GM23338 (cell line): ENCODE data around the gene TSPAN4. TPM values are rescaled to one million over a fixed set of nuclear protein-coding genes. Genes with fewer than 3 reads are reported as not detected.

Experiments used
- ATAC-seq: fragments of 200-7000 bp; cut with Tn5 transposase; 3 replicates; pipeline ENCODE4 v1.9.1; 2020
- DNase-seq: peaks from one replicate; pipeline ENCODE4 v3.0.0-alpha.2; 2015; ENCODE audit warnings: low spot score
- H2AFZ ChIP-seq: fragments of 200-600 bp; sonication (generic); 2 replicates; pipeline ENCODE4 v1.8.0; 2016; ENCODE audit warnings: antibody characterized with exemption, mild to moderate bottlenecking, moderate library complexity
- H3F3A ChIP-seq: fragments of 200-600 bp; sonication (generic); replicated peaks from 2 replicates; pipeline ENCODE4 v1.8.0; 2017; ENCODE audit warnings: antibody characterized with exemption, mixed run types, low read depth
- H3K27ac ChIP-seq: fragments of 200-600 bp; sonication (generic); 2 replicates; pipeline ENCODE4 v1.6.1; 2016; ENCODE audit warnings: low read depth
- H3K27me3 ChIP-seq: fragments of 200-600 bp; sonication (generic); 2 replicates; pipeline ENCODE4 v1.8.0; 2016; ENCODE audit warnings: mild to moderate bottlenecking, mixed run types, moderate library complexity; ENCODE audit not compliant: insufficient read depth
- H3K36me3 ChIP-seq: fragments of 200-600 bp; sonication (generic); 2 replicates; pipeline ENCODE4 v1.8.0; 2016; ENCODE audit warnings: mild to moderate bottlenecking; ENCODE audit not compliant: insufficient read depth
- H3K4me1 ChIP-seq: fragments of 200-600 bp; sonication (generic); 2 replicates; pipeline ENCODE4 v1.8.0; 2016; ENCODE audit warnings: mild to moderate bottlenecking, moderate library complexity; ENCODE audit not compliant: insufficient read depth
- H3K4me2 ChIP-seq: fragments of 200-600 bp; sonication (generic); 2 replicates; pipeline ENCODE4 v1.7.1; 2017; ENCODE audit warnings: mixed run types
- H3K4me3 ChIP-seq: fragments of 200-600 bp; sonication (generic); 2 replicates; pipeline ENCODE4 v1.6.1; 2016; ENCODE audit warnings: mixed run types
- H3K79me2 ChIP-seq: fragments of 200-600 bp; sonication (generic); replicated peaks from 2 replicates; pipeline ENCODE4 v1.8.0; 2017; ENCODE audit warnings: mild to moderate bottlenecking; ENCODE audit not compliant: insufficient read depth
- H3K9me2 ChIP-seq: fragments of 200-600 bp; sonication (generic); 2 replicates; pipeline ENCODE4 v1.8.0; 2017; ENCODE audit not compliant: insufficient read depth
- H4K20me1 ChIP-seq: fragments of 200-600 bp; sonication (generic); replicated peaks from 2 replicates; pipeline ENCODE4 v1.8.0; 2017; ENCODE audit warnings: mild to moderate bottlenecking; ENCODE audit not compliant: insufficient read depth
- H3K27ac Mint-ChIP-seq: 2 replicates; pipeline ENCODE4 v1.8.0; 2020; ENCODE audit warnings: inconsistent platforms, mild to moderate bottlenecking, moderate library complexity, mixed read lengths
- H3K27me3 Mint-ChIP-seq: 3 replicates; pipeline ENCODE4 v1.8.0; 2022; ENCODE audit warnings: low read depth, mild to moderate bottlenecking, moderate library complexity, mixed read lengths, inconsistent platforms; ENCODE audit not compliant: insufficient read depth, poor library complexity
- H3K36me3 Mint-ChIP-seq: 3 replicates; pipeline ENCODE4 v1.8.0; 2021; ENCODE audit warnings: low read depth, mild to moderate bottlenecking, inconsistent platforms, moderate library complexity, mixed read lengths
- H3K4me1 Mint-ChIP-seq: 3 replicates; pipeline ENCODE4 v1.8.0; 2020; ENCODE audit warnings: mild to moderate bottlenecking, inconsistent platforms, mixed read lengths
- H3K4me3 Mint-ChIP-seq: 3 replicates; pipeline ENCODE4 v1.8.0; 2021; ENCODE audit warnings: moderate library complexity, mild to moderate bottlenecking, inconsistent platforms, mixed read lengths
- H3K9me3 Mint-ChIP-seq: 3 replicates; pipeline ENCODE4 v1.8.0; 2020; ENCODE audit warnings: moderate library complexity, mild to moderate bottlenecking, inconsistent platforms, mixed read lengths
- CREB1 ChIP-seq: fragments of 250-450 bp; sonication (Bioruptor Pico); IDR thresholded peaks from 2 replicates; pipeline ENCODE4 v1.5.0; 2020; ENCODE audit warnings: low read depth, mild to moderate bottlenecking, moderate library complexity
- CTCF ChIP-seq, 2 experiments: fragments of 200-600 bp in 1 of 2; sonication (generic) in 1 of 2; conservative IDR thresholded peaks; 2 replicates each; pipeline versions ENCODE4 v1.5.1 to v1.6.1; 2016 to 2017; ENCODE audit warnings: antibody characterized with exemption in 2 of 2, low read depth in 2 of 2, mild to moderate bottlenecking in 2 of 2, moderate library complexity in 1 of 2
- ETS1 ChIP-seq: IDR thresholded peaks from 2 replicates; pipeline ENCODE4 v1.6.1; 2016; ENCODE audit warnings: antibody characterized with exemption
- EZH2 ChIP-seq: fragments of 200-600 bp; sonication (generic); IDR thresholded peaks from one replicate; pipeline ENCODE4 v1.8.0; 2017; ENCODE audit warnings: antibody characterized with exemption, mild to moderate bottlenecking, low read depth; ENCODE audit not compliant: unreplicated experiment
- EZH2phosphoT487 ChIP-seq: fragments of 200-600 bp; sonication (generic); IDR thresholded peaks from one replicate; pipeline ENCODE4 v1.8.1; 2018; ENCODE audit warnings: antibody characterized with exemption; ENCODE audit not compliant: unreplicated experiment
- JUNB ChIP-seq: IDR thresholded peaks from one replicate; pipeline ENCODE4 v1.6.1; 2016; ENCODE audit warnings: antibody characterized with exemption; ENCODE audit not compliant: unreplicated experiment
- NANOG ChIP-seq: IDR thresholded peaks from 2 replicates; pipeline ENCODE4 v1.6.1; 2016; ENCODE audit warnings: antibody characterized with exemption, borderline replicate concordance
- POLR2AphosphoS5 ChIP-seq: IDR thresholded peaks from 2 replicates; pipeline ENCODE4 v1.6.1; 2016; ENCODE audit warnings: antibody characterized with exemption, low read depth
- STAT1 ChIP-seq: IDR thresholded peaks from one replicate; pipeline ENCODE4 v1.6.1; 2016; ENCODE audit warnings: antibody characterized with exemption; ENCODE audit not compliant: unreplicated experiment
- ZNF114 ChIP-seq: fragments of 250-450 bp; sonication (Bioruptor Pico); IDR thresholded peaks from 2 replicates; pipeline ENCODE4 v1.5.0; 2020; ENCODE audit warnings: mild to moderate bottlenecking, moderate library complexity
- ZNF331 ChIP-seq: fragments of 250-450 bp; sonication (Bioruptor Pico); IDR thresholded peaks from 2 replicates; pipeline ENCODE4 v1.5.0; 2020; ENCODE audit warnings: low read depth, mild to moderate bottlenecking, moderate library complexity
- ZNF462 ChIP-seq: fragments of 250-450 bp; sonication (Bioruptor Pico); IDR thresholded peaks from 2 replicates; pipeline ENCODE4 v1.5.0; 2020; ENCODE audit warnings: mild to moderate bottlenecking, moderate library complexity
- polyA plus RNA-seq: library from polyadenylated mRNA; unstranded; fragments of >200 nt; fragmentation: Nextera tagmentation; extraction: Ambion mirVana; gene quantifications from 2 replicates; pipeline ENCODE4 v1.2.1, GENCODE V29; 2016
- total RNA-seq: library from RNA; depleted of rRNA; stranded (reverse); fragments of >200 nt; shearing (Covaris generic); gene quantifications from 2 replicates; pipeline ENCODE4 v1.2.3, GENCODE V29; 2014

The TSPAN4 gene
- total and polyA plus RNA-seq, 2 experiments from 2014 or later = 76.8 to 150 TPM

GRCh38 chr11:793556-793955, 49.1 kb upstream of the TSPAN4 start:
- TF ChIP-seq NANOG (no peak), ZNF114 (CRISPR knock-in tag) (no peak)
- ATAC-seq = no peak
- no peak overlapping the region for H3K27ac ChIP-seq

GRCh38 chr11:794013-794765, 48.5 kb upstream of the TSPAN4 start:
- Histone ChIP-seq H4K20me1 (peaks cover 3% of the 10 kb centered on the region; the same call in 1 of the 2 replicates), H3K4me3 (no peak overlapping the region), H3K4me2 (no peak overlapping the region), H2AFZ (no peak overlapping the region), H3F3A (peaks cover 24% of the 10 kb centered on the region), H3K27ac (peak overlapping the region; percentile 50; the same call in 1 of the 2 replicates), H3K36me3 (no peaks in the 10 kb centered on the region), H3K79me2 (no peaks in the 10 kb centered on the region; the same call in 1 of the 2 replicates), H3K4me1 (peaks cover 22% of the 10 kb centered on the region; the same call in 1 of the 2 replicates), H3K27me3 (no peaks in the 10 kb centered on the region), H3K9me2 (no peaks in the 10 kb centered on the region)
- peaks cover 26% of the 10 kb centered on the region for H3K4me1 Mint-ChIP-seq
- H3K27ac Mint-ChIP-seq = no peak overlapping the region
- no peak for ATAC-seq
- no peak overlapping the region for H3K4me3 Mint-ChIP-seq
- H3K9me3 Mint-ChIP-seq = no peaks in the 10 kb centered on the region
- peaks cover 6% of the 10 kb centered on the region; the same call in 1 of the 3 replicates for H3K36me3 Mint-ChIP-seq
- peaks cover 12% of the 10 kb centered on the region for H3K27me3 Mint-ChIP-seq
- DNase-seq = no peak
- TF ChIP-seq CREB1 (CRISPR knock-in tag) = no peak
- no peak for TF ChIP-seq JUNB
- no peak for TF ChIP-seq STAT1
- no peak for TF ChIP-seq ETS1
- no peak for TF ChIP-seq ZNF331 (CRISPR knock-in tag)
- TF ChIP-seq EZH2phosphoT487 = no peak
- no peak for TF ChIP-seq ZNF114 (CRISPR knock-in tag)
- no peak for TF ChIP-seq ZNF462 (CRISPR knock-in tag)
- TF ChIP-seq POLR2AphosphoS5 = no peak
- TF ChIP-seq EZH2 = no peak
- no peak for TF ChIP-seq CTCF (conservative IDR thresholded peaks at IDR 0.05; ENCODE audit: low read depth in 2 of 2)
- TF ChIP-seq NANOG = no peak

More at GRCh38 chr11:793556-793955, 49.1 kb upstream of the TSPAN4 start:
- Mint-ChIP-seq H3K27me3 (peaks cover 15% of the 10 kb centered on the region), H3K27ac (no peak overlapping the region), H3K36me3 (peaks cover 6% of the 10 kb centered on the region; the same call in 1 of the 3 replicates), H3K4me1 (peaks cover 29% of the 10 kb centered on the region), H3K4me3 (no peak overlapping the region), H3K9me3 (no peaks in the 10 kb centered on the region)
- no peak overlapping the region for H2AFZ ChIP-seq
- peaks cover 23% of the 10 kb centered on the region; the same call in 1 of the 2 replicates for H3K4me1 ChIP-seq
- H3K4me3 ChIP-seq = no peak overlapping the region
- H3K36me3 ChIP-seq = no peaks in the 10 kb centered on the region
- H3K4me2 ChIP-seq = no peak overlapping the region
- no peaks in the 10 kb centered on the region for H3K27me3 ChIP-seq
- DNase-seq = no peak
- no peaks in the 10 kb centered on the region for H3K9me2 ChIP-seq
- peaks cover 3% of the 10 kb centered on the region; the same call in 1 of the 2 replicates for H4K20me1 ChIP-seq
- no peaks in the 10 kb centered on the region; the same call in 1 of the 2 replicates for H3K79me2 ChIP-seq
- H3F3A ChIP-seq = peaks cover 19% of the 10 kb centered on the region
